TTC549 (cell line): ENCODE data around the gene LANCL3.

Experiments
- FAIRE-seq: peaks from 2 replicates; lab custom pipeline; 2012; peaks lifted over from hg19 to GRCh38; lab: Jason Lieb, UNC

Gene LANCL3

GRCh38 chrX:37684426-37684825 lies 113.0 kb downstream of the LANCL3 start:
- FAIRE-seq: no peak

GRCh38 chrX:37684973-37685372 lies 113.5 kb downstream of the LANCL3 start:
- no peak for FAIRE-seq

GRCh38 chrX:37685381-37686359 lies 114.2 kb downstream of the LANCL3 start, which contains the start of gene XK:
XK (plus strand) TSS chrX:37685791; CDS start chrX:37685962, 171 bp downstream.
- FAIRE-seq: no peak

DNA sequence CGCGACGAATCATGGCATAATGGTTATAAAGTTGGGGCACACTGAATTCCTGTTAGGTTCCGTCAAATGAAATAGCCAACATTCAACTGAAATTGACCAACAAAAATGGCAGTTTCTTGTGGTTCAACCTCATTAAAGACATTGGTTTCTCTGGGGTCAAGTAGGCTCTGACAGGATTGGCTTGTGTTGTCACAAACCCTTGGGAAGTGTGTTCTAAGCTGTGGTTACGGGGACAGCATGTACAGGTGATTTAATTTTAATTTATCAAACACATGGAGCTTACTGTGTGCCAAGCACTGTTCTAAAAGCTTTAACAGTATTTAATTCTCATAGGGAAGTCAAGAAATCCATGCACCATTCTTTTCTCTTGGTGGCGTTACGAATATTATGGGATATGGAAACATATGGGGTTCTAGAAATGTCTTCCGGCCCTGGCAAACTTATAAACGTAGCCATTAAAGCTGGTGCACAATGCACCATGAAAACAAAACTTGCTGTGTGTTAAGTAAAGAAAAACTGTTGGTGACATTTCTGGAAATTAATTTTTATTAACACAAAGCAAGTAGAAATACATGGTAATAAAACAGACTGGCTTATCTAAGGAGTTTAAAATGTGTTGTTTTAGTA lies 115.0 kb downstream of the LANCL3 start:
- FAIRE-seq: no peak

DNA sequence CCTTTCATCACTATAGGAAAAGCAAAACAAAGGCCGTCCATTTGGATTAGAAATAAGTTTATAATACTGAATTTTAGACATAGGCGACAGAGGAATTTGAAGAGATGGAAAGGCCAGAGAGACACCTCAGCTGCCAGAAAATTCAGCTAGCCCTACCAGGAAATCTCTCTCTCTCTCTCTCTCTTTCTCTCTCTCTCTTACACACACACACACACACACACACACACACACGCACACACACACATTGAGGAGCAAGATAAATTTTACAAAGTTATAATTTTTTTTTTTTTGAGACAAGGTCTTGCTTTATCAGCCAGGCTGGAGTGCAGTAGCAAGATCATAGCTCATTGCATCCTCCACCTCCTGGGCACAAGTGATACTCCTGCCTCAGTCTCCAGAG lies 115.5 kb downstream of the LANCL3 start:
- no peak for FAIRE-seq

DNA sequence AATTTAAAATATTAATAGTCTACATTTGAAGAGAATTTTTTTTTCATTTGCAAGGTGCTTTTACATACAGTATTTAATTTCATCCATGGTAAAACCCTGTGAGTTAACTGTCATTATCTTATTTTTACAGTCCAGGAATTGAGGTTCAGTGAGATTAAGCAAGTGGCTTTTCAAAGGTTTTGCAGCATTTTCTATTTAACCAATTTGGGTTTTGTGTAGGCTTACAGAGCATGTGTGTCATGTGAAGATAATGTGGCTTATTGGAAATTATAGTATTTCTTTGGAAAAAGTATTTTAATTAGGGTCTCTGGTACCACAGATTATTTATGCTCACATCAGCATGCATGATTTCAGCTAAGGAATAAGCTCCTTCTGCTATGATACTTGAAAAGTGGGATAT lies 118.7 kb downstream of the LANCL3 start:
- no peak for FAIRE-seq

- no peak for FAIRE-seq
Measured at GRCh38 chrX:37692918-37693317, 121.5 kb downstream of the LANCL3 start.

- no peak for FAIRE-seq
Measured at GRCh38 chrX:37697169-37697760, 125.8 kb downstream of the LANCL3 start.

DNA sequence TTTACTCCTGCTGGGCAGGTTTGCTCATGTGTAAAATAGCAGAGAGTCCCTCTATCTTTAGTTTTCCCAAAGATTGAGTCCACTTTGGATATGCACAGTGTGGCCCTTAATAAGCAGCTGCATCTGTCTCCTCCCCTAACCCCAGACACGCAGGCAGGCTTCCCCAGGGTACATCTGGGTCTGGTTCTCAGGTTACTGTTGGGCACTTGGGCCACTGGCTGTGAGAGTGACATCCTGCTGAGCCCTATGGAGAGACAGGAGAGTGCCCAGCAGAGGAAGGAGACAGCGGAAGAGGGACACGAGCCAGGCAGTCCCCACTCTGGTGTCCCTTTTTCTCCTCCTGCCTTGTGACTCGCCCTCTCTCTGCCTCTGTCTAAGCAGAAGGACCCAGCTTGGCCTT lies 130.1 kb downstream of the LANCL3 start:
- no peak for FAIRE-seq

- no peak for FAIRE-seq
Measured at GRCh38 chrX:37711991-37712390, 140.5 kb downstream of the LANCL3 start.

DNA sequence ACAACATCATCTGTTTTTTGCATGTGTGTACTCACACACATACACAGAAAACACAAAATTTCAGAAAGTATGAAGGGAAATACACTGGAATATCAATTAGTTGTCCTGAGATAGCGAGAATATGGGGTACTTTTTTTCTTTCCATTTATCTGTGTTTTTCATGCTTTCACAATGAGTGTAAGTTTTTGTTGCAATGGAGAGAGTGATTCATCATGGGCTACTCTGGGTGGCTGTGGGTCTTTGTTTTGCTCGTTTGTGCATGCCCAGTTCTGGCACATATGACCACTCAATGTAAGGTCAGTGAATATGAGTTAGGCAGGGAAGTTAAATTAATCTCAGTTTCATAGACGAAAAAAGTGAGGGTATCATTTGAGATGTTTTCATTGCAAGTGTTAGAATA lies 141.0 kb downstream of the LANCL3 start:
- no peak for FAIRE-seq

- no peak for FAIRE-seq
Measured at GRCh38 chrX:37714479-37714878, 143.0 kb downstream of the LANCL3 start.

- FAIRE-seq: no peak
Measured at GRCh38 chrX:37716602-37717001, 145.1 kb downstream of the LANCL3 start.

- FAIRE-seq: no peak
Measured at GRCh38 chrX:37717708-37718107, 146.2 kb downstream of the LANCL3 start.

GRCh38 chrX:37722595-37722994 lies 151.1 kb downstream of the LANCL3 start:
- no peak for FAIRE-seq

DNA sequence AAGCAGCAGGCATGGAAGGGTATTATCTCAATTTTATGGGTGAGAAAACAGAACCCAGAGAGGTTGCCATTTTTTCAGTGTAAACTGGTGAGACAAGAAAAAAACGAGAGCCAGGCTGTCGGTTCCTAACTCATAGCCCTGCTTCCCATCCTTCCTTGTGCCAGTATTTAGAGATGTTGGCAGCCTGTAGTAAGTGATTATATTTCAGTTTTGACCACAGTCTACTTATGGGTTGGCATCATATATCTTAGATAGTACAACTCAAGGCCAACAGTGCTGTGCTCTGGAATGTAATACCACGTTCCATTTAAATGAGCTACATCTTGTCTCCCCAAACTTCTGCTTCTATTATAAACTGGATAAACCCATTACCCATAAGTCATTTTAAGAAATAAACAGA lies 154.9 kb downstream of the LANCL3 start:
- no peak for FAIRE-seq
